GM18870 (cell line): ENCODE data around the gene DVL3.
A peak's percentile ranks its signal among the peaks of the same experiment; 100 is the strongest.

Source experiments
- ATAC-seq: cut with Tn5 transposase; IDR thresholded peaks from one replicate; pipeline ENCODE4 v1.9.1; 2021; ENCODE audit warnings: moderate library complexity; ENCODE audit not compliant: unreplicated experiment

DVL3 gene

DNA sequence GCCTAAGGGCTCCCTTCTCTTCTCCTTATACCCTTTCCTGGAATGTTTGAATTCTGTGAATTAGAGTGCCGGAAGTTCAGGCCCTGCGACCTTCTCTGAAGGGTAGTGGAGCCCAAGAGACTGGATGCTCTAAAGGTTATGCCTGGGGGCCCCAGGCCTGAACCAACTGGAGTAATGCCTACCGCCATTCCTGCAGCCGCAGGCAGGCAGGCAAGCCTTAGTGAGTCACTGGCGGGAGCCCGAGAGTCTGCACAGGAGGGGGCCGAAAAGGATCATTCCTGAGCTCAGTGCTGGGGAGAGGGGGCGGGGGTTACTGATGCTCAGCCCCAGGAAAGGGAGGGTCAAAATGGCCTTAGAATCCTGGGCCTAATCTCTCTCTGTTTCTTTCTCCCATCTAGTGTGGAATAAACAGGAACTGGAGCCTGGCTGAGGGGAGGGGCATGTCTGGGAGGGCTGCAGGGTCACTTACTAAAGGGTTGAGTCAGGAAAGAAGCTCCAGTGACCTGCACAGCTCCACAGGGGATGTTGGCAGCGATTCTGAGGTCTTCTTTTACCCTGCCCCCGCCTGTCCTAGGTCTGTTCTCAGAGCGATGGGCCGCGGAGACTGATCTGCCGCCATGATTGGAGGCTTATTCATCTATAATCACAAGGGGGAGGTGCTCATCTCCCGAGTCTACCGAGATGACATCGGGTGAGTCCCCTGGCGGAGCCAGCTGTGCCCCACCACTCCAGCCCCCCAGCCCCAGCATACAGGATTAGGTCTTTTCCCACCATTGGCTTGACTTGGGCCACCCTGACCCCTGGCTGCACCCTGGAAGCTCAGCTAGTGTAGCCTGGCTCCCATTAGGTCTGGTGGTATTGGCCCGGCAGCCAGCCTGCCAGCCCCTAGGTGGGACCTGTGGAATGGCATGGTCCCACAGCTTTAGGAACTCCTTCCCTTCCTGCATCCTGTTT, 21.5 kb downstream of the DVL3 start:
- no peak for ATAC-seq

DNA sequence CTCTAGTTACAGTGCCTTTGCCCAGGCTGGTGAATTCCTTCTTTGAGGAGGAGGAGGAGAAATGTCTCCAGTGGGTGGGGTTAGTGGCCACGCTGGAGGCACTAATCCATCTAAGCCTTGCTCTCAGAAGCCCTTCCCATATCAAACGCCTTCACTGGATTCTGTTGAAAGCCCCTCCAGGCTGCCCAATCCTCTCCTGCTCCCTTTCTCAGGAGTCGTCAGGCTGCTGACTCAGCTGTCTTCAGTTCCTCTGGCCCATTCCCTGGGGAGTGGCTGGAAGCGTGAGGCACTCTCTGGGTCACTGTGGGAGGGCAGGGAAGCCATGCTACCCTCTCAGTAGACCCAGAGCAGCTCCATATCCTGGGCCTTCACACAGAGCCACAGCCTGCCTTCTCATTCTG, 22.2 kb downstream of the DVL3 start:
- no peak for ATAC-seq

DNA sequence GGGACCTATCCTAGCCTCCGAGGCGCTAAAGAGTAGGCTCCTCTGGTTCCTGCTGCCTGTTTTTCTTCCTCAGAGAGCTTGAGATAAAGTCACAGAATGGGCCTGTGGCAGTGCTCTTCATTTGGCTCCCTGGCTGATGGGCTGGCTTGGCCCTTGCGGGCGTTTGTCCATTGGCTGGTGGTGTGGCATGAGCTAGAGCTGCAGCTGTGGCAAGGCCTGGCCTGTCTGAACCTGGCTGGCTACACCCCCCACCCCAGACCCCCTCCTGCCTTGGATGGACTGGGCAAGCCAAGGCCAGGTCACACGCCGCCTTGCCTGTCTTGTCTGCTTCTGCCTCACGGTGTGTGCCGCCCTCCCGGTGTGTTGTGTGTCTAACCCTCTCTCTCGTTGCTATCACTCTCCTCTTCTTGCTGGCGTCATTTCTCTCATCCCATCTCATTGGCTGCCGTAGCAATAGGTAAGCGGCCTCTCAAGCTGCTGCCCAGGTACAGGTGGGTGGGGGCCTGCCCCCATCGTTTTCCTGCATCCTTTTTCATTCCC, 22.7 kb downstream of the DVL3 start:
- no peak for ATAC-seq

DNA sequence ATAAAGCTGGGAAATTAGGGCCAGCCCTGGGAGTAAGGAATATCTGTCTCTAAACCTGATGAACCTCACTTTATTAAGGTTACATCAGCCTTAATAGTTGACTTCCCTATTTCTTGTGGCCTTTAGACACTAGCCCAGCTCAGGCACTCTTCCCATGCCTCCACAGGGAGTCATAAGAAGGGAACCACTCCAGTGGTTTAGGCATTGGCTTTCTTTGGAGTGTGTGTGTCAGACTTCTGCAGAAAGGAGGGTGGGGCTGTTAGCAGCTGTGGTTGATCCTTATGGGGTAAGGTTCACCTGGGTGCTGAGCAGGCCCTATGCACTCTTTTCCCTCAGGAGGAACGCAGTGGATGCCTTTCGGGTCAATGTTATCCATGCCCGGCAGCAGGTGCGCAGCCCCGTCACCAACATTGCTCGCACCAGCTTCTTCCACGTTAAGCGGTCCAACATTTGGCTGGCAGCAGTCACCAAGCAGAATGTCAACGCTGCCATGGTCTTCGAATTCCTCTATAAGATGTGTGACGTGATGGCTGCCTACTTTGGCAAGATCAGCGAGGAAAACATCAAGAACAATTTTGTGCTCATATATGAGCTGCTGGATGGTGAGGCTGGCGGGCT, 23.5 kb downstream of the DVL3 start:
- ATAC-seq, result no peak

DNA sequence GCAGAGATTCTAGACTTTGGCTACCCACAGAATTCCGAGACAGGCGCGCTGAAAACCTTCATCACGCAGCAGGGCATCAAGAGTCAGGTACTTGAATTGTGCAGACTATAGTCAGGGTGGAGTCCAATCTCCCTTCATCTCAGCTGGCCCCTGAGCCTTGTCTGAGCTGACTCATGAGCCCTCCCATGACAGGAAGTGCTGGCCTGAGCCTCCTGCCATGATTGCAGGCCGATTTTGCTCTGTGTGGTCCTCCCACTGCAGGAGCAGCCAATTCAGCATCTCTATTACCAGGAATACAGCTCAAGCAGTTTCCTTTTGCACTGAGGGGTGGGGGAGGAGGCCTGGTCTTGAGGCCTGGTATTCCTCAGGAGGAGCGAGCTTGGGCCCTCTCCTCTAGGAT, 25.0 kb downstream of the DVL3 start:
- no peak for ATAC-seq

DNA sequence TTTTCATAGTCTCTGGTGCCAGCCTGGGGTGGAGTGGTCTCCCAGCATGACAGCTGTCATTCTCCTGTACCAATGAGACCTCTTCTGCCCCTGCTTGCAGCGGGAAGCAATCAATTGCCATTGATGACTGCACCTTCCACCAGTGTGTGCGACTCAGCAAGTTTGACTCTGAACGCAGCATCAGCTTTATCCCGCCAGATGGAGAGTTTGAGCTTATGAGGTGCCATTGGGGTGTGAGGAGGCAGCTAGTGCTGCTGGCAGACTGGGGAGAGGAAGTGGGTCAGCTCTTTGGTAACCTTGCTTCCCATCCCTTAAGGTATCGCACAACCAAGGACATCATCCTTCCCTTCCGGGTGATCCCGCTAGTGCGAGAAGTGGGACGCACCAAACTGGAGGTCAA, 26.4 kb downstream of the DVL3 start:
- no peak for ATAC-seq

DNA sequence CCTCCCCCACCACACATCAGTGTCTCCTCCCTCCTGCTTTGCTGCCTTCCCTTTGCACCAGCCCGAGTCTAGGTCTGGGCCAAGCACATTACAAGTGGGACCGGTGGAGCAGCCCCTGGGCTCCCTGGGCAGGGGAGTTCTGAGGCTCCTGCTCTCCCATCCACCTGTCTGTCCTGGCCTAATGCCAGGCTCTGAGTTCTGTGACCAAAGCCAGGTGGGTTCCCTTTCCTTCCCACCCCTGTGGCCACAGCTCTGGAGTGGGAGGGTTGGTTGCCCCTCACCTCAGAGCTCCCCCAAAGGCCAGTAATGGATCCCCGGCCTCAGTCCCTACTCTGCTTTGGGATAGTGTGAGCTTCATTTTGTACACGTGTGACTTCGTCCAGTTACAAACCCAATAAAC, 28.5 kb downstream of the DVL3 start:
- ATAC-seq, result no peak

DNA sequence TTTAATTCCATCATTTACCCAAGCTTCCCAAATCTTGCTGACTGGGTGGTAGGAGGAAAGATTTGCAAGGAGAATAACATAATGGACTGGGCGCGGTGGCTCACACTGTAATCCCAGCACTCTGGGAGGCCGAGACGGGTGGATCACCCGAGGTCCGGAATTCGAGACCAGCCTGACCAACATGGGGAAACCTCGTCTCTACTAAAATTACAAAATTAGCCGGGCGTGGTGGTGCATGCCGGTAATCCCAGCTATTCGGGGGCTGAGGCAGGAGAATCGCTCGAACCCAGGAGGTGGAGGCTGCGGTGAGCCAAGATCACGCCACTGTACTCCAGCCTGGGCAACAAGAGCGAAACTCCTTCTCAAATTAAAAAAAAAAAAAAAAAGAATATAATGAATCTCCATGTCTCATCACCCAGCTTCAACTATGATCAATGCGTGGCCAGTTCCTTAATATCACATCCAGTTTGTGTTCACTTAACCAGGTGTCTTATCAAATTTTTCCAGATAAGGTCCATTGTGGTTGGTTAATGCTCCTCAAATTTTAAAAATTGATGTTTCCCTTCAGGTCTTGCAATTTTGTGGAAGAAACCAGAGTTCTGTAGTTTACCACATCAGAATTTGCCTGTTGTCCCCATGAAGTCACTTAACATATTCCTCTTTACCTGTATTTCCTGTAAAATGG, 29.5 kb downstream of the DVL3 start:
- no peak for ATAC-seq

DNA sequence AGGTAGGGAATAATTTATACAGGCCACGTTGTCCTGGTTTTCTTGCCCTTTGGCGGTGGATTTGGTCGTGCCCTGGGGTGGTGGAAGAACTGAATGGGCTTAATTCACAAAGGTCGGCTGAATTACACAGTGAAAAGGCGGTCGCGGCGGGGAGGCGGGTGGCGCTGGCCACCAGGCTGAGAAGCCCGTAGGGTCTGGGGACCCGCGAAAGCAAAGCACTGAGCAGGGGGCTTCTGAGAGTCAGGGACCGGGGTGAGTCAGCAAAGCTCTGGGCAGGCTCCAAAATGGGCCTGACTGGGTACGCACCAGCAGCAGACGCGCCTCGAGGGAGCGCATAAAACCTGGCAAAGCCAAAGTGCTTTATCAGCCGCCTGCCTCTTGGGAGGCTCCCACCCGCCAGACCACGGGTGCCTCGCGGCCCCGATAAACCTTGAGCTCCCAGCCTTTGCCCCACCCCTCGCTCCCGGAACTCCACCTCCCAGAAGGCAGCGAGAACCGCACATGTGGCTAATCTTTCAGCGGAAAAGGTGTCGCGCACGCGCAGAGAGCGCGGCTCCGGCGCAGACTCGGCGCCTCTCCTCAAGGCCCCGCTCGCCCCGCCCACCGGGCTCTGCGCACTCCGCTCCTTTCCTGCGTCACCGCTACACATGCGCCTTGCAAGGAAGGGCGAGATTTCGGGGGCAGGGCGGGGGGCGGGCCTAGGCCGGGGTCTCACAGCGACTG, 30.4 kb downstream of the DVL3 start:
- peak; percentile 90 for ATAC-seq

DNA sequence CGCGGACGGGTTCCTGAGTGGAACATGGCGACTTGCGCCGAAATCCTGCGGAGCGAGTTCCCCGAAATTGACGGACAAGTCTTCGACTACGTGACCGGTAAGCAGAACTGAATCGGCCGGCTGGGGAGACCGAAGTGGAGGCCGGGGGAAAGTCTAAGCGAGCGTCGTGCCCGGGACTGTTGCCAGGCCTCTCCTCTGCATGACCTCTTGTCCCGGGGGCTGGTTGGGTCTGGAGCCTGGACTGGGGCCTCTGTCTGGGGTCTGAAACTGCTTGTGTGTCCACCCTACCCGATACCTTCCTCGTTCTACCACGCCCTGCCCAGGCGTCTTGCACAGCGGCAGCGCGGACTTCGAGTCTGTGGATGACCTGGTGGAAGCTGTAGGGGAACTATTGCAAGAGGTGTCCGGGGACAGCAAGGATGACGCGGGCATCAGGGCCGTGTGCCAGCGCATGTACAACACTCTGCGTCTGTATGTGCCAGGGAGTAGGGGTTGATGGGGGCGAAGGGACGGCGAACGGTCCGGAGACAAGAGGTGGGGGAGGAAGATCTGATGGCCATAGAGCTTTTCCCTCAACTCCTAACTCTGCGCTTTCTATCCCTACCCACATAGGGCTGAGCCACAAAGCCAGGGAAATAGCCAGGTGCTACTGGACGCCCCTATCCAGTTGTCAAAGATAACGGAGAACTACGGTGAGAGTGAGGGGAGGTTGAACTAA, 31.2 kb downstream of the DVL3 start, which contains the start of gene ABCF3:
TSS of gene ABCF3 (plus strand) at position 16 of the 718 bp plus-strand sequence. CDS start at position 25, 9 bp downstream.
- ATAC-seq, result peak; percentile 8

DNA sequence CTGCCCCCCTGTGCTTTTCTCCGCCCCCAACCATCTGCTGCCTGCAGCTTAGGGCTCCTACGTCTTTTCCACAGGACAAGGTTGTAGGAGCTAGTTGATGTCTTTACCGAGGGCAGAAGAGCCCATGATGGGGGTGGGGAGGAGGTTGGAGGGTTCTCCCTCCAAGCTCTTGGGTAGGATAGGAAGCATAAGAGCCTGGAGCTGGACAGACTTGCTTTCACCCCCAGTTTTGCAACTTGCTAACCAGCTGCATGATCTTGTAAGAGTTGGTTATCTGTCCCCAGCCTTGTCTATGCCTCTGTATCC, 31.7 kb downstream of the DVL3 start:
- ATAC-seq, result no peak

DNA sequence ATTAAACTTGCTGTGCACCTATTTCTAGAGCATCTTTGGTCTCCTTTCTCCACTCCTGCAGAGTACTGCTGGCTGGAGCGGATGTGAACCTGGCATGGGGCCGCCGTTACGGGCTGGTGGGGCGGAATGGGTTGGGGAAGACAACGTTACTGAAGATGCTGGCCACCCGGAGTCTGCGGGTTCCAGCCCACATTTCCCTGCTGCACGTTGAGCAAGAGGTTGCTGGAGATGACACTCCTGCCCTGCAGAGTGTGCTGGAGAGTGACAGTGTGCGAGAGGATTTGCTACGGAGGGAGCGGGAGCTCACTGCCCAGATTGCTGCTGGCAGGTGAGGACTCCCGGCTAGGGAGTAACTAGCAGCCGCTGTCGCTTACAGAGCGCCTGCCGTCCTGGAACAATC, 32.9 kb downstream of the DVL3 start:
- ATAC-seq, result no peak

DNA sequence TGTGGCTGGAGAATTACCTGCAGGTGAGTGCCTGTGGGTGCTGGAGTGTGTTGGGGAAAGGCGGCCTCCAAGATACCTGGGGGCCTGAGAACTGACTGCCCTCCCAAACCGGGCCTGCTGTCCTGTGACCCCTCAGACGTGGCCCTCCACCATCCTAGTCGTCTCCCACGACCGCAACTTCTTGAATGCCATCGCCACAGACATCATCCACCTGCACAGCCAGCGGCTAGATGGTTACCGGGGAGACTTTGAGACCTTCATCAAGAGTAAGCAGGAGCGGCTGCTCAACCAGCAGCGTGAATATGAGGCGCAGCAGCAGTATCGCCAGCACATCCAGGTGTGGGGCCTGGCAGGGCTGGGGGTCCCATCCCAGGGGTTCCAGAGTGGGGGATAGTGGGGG, 34.2 kb downstream of the DVL3 start:
- ATAC-seq, result no peak

DNA sequence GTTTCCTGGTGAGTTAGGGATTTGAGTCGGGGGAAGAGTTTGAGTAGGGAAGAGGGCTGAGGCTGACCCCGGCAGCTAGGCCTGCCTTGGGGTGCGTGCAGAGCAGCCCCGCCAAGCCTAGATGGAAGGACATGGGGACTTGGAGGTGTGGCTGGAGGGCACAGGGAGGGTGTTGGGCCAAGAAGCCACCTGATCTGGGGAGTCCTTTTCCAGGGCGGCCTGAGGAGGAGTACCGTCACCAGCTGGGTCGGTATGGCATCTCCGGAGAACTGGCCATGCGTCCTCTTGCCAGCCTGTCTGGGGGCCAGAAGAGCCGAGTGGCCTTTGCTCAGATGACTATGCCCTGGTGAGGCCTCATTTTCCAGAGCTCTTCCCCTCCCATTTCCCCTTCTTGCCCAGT, 37.7 kb downstream of the DVL3 start:
- ATAC-seq, result no peak

DNA sequence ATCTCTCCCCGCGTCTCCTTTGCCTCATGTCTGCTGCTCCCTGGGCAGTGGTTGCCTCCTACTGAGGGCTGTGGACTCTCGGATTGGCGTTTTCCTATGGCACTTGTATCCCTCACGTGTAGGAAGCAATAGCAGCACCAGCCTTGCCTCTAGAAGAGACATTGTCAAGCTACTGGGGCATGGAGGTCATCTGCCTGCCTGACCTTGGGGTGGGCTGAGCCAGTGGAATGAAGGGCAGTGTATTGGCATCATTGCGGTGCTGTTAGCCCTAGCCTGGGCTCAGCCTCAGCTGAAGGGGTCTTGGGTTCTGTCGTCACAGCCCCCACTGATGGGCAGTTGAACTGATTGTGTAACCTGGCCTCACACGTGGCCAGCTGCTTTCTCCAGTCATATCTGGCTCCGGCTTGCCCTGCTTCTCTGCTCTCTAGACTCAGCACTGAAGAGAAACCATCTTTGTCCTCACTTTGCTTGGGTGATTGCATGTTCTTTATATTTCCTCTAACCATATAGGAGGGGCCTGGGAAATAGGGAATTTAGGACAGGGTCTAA, 38.9 kb downstream of the DVL3 start:
- ATAC-seq, result no peak

DNA sequence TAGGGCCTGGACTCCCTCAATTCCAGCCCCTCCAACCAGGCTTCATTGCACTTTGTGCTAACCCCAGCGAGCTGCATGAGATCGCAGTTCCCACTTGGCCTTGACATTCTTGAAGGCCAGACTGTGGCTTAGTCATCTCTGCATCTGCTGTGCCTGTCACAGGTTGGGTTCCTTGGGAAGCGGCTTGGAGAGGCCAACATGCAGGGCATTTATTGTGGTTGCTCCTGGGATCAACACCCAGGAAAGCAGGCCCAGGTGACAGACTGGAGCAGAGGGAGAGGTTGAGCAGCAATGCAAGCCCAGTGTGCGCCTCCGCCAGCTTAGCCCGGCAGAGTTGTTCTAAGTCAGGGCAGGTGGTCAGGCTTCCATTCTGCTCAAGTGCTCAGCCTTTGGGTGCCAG, 41.4 kb downstream of the DVL3 start:
- no peak for ATAC-seq

DNA sequence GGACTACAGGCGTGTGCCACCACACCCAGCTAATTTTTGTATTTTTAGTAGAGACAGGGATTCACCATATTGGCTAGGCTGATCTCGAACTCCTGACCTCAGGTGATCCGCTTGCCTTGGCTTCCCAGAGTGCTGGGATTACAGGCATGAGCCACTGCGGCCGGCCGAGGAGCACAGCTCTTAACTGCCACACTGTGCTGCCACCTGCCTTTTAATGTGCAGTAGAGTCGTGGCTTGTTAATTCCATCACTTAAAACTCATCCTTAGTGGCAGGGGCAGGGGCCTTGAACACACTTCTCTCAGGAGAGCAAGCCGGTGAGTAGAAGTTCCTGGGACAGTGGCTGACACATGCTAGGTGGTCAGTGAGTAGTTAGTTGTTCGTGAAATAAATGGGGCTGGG, 43.3 kb downstream of the DVL3 start:
- no peak for ATAC-seq

DNA sequence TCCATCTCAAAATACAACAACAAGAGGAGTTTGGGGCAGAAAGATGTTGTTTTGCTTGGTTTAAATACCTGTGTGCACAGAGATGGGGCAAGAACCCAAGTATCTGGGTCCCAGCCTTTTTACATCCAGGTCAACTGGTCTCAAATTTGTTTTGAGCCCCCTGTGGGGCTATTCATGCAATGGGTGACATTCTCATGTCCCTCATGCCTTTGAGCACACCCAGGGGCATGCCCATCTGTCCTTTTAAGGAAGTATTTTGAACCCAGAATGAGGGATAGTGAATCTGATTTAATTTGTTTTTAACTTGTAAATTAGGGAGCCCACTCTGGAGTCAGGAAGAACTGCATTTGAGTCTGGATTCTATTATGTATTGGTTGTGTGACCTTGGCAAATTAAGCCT, 45.6 kb downstream of the DVL3 start:
- no peak for ATAC-seq

DNA sequence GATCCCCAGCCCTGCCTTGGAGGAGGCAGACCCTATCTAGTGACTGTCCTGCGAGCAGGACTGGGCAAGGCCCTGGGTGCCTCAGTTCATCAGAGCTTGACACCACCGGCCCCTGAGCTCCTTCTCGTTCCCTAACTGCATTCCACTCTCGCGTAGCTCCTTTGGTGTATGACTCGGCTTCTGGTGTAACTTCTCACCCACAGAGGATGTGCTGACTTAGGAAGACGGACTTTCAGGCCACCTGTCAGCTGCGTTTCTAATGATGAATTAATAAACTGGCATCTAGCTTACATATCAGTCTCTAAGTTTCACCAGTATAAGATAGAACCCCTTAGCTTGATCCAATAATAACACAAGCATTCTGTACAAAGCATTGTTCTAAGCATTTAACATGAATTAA, 48.3 kb downstream of the DVL3 start:
- no peak for ATAC-seq
